GM23248 (cell line): ENCODE measurements around the gene TP53AIP1. TPM values are rescaled to one million over a fixed set of nuclear protein-coding genes. Genes with fewer than 3 reads are reported as not detected.

Source experiments
- DNase-seq: peaks from one replicate; pipeline ENCODE4 v3.0.0-alpha.2; 2015
- H2AFZ ChIP-seq: fragments of 200-600 bp; sonication (generic); 2 replicates; pipeline ENCODE4 v1.6.1; 2016; ENCODE audit warnings: antibody characterized with exemption
- H3F3A ChIP-seq: fragments of 200-600 bp; sonication (generic); 2 replicates; pipeline ENCODE4 v1.6.1; 2016; ENCODE audit warnings: mild to moderate bottlenecking, antibody characterized with exemption, mixed run types; ENCODE audit not compliant: insufficient read depth
- H3K27ac ChIP-seq: fragments of 200-600 bp; sonication (generic); 2 replicates; pipeline ENCODE4 v1.5.1; 2016; ENCODE audit warnings: mild to moderate bottlenecking
- H3K27me3 ChIP-seq: fragments of 200-600 bp; sonication (generic); replicated peaks from 2 replicates; pipeline ENCODE4 v1.6.1; 2016; ENCODE audit warnings: mild to moderate bottlenecking; ENCODE audit not compliant: insufficient read depth
- H3K36me3 ChIP-seq: fragments of 200-600 bp; sonication (generic); 2 replicates; pipeline ENCODE4 v1.6.1; 2016; ENCODE audit warnings: low read depth, mild to moderate bottlenecking
- H3K4me1 ChIP-seq: fragments of 200-600 bp; sonication (generic); 2 replicates; pipeline ENCODE4 v1.6.1; 2016; ENCODE audit warnings: mild to moderate bottlenecking; ENCODE audit not compliant: insufficient read depth
- H3K4me2 ChIP-seq: fragments of 200-600 bp; sonication (generic); one replicate; pipeline ENCODE4 v1.6.1; 2016; ENCODE audit warnings: mild to moderate bottlenecking; ENCODE audit not compliant: unreplicated experiment
- H3K4me3 ChIP-seq: fragments of 200-600 bp; sonication (generic); 2 replicates; pipeline ENCODE4 v1.5.1; 2016; ENCODE audit warnings: mild to moderate bottlenecking
- H3K79me2 ChIP-seq: fragments of 200-600 bp; sonication (generic); 2 replicates; pipeline ENCODE4 v1.6.1; 2016; ENCODE audit warnings: mild to moderate bottlenecking; ENCODE audit not compliant: insufficient read depth
- H3K9ac ChIP-seq: fragments of 200-600 bp; sonication (generic); 2 replicates; pipeline ENCODE4 v1.6.1; 2016; ENCODE audit warnings: mild to moderate bottlenecking
- H3K9me2 ChIP-seq: fragments of 200-600 bp; sonication (generic); 2 replicates; pipeline ENCODE4 v1.6.1; 2016; ENCODE audit warnings: mixed run types, mild to moderate bottlenecking, moderate library complexity; ENCODE audit not compliant: insufficient read depth
- H3K9me3 ChIP-seq: fragments of 200-600 bp; sonication (generic); one replicate; pipeline ENCODE4 v1.6.1; 2017; ENCODE audit warnings: low read depth
- H4K20me1 ChIP-seq: fragments of 200-600 bp; sonication (generic); 2 replicates; pipeline ENCODE4 v1.6.0; 2016; ENCODE audit not compliant: insufficient read depth
- EZH2 ChIP-seq: fragments of 200-600 bp; sonication (generic); IDR thresholded peaks from 2 replicates; pipeline ENCODE4 v1.6.1; 2018; ENCODE audit warnings: antibody characterized with exemption, mild to moderate bottlenecking; ENCODE audit not compliant: insufficient read depth, poor library complexity, severe bottlenecking
- EZH2phosphoT487 ChIP-seq: fragments of 200-600 bp; sonication (generic); IDR thresholded peaks from 2 replicates; pipeline ENCODE4 v1.6.1; 2018; ENCODE audit warnings: antibody characterized with exemption, moderate library complexity, mild to moderate bottlenecking, low read depth; ENCODE audit not compliant: insufficient read depth
- WGBS, 2 experiments: methylation state at CpG; one replicate each; pipeline ENCODE4 v1.1.6; 2015 to 2017; ENCODE audit warnings: low lambda C conversion rate in 2 of 2, low coverage in 1 of 2; ENCODE audit errors: missing lambda C conversion rate in 2 of 2; 5-methylcytosine and 5-hydroxymethylcytosine counted together
- in situ Hi-C: fragments of 300-500 bp; cut with MboI; formaldehyde crosslinking; loops from 2 replicates; pipeline ENCODE4 v1.15.0; 2020
- polyA plus RNA-seq: library from polyadenylated mRNA; unstranded; fragments of >200 nt; fragmentation: Nextera tagmentation; extraction: Ambion mirVana; gene quantifications from 2 replicates; pipeline ENCODE4 v1.2.1, GENCODE V29; 2016
- total RNA-seq: library from RNA; depleted of rRNA; stranded (reverse); fragments of >200 nt; shearing (Covaris generic); gene quantifications from 2 replicates; pipeline ENCODE4 v1.2.3, GENCODE V29; 2014

TP53AIP1 gene
- total and polyA plus RNA-seq, 2 experiments from 2014 or later: not detected

- Histone ChIP-seq H3K4me1 (no peaks in the 10 kb centered on the region), H2AFZ (no peak overlapping the region), H3K9ac (no peak overlapping the region), H3K36me3 (peaks cover 11% of the 10 kb centered on the region), H3K9me3 (no peaks in the 10 kb centered on the region), H3K27ac (no peak overlapping the region), H4K20me1 (no peaks in the 10 kb centered on the region), H3K4me2 (no peak overlapping the region), H3K4me3 (no peak overlapping the region), H3K9me2 (no peaks in the 10 kb centered on the region), H3K79me2 (no peaks in the 10 kb centered on the region), H3F3A (no peaks in the 10 kb centered on the region), H3K27me3 (no peaks in the 10 kb centered on the region)
- no peak for DNase-seq
- 66 to 69% methylated on average over 7 of the region's 7 CpGs for WGBS, 2 experiments
- TF ChIP-seq EZH2: no peak
- TF ChIP-seq EZH2phosphoT487: no peak
- in situ Hi-C loops: no loop called here
Measured at GRCh38 chr11:128981254-128981653, 38.6 kb upstream of the TP53AIP1 start.

- Histone ChIP-seq H3F3A (no peaks in the 10 kb centered on the region), H3K4me1 (peaks cover 6% of the 10 kb centered on the region; the same call in 1 of the 2 replicates), H3K79me2 (no peaks in the 10 kb centered on the region), H4K20me1 (no peaks in the 10 kb centered on the region), H3K27me3 (no peaks in the 10 kb centered on the region), H3K4me2 (no peak overlapping the region), H2AFZ (no peak overlapping the region), H3K9me2 (no peaks in the 10 kb centered on the region), H3K9ac (no peak overlapping the region), H3K4me3 (no peak overlapping the region), H3K36me3 (no peaks in the 10 kb centered on the region; the same call in 1 of the 2 replicates), H3K9me3 (no peaks in the 10 kb centered on the region), H3K27ac (no peak overlapping the region)
- WGBS, 2 experiments: 91 to 94% methylated on average over 13 of the region's 13 CpGs
- TF ChIP-seq EZH2phosphoT487: no peak
- DNase-seq: no peak
- in situ Hi-C loops: loop anchor here (25.0 kb wide), 1 partner anchor 808 kb away; no protein-coding TSS in a partner anchor
Measured at GRCh38 chr11:128970598-128971190, 28.0 kb upstream of the TP53AIP1 start.

- Histone ChIP-seq H3K36me3 (no peaks in the 10 kb centered on the region; the same call in 1 of the 2 replicates), H3K4me2 (no peak overlapping the region), H3K4me3 (no peak overlapping the region), H4K20me1 (no peaks in the 10 kb centered on the region), H3K9me2 (no peaks in the 10 kb centered on the region), H3K4me1 (peaks cover 6% of the 10 kb centered on the region; the same call in 1 of the 2 replicates), H2AFZ (no peak overlapping the region), H3K9ac (no peak overlapping the region), H3K27me3 (no peaks in the 10 kb centered on the region), H3K27ac (no peak overlapping the region), H3F3A (no peaks in the 10 kb centered on the region), H3K9me3 (no peaks in the 10 kb centered on the region), H3K79me2 (no peaks in the 10 kb centered on the region)
- 93 to 95% methylated on average over 9 of the region's 9 CpGs for WGBS, 2 experiments
- TF ChIP-seq EZH2phosphoT487 (no peak), EZH2 (no peak)
- no peak for DNase-seq
- in situ Hi-C loops: loop anchor here (25.0 kb wide), 1 partner anchor 807 kb away; no protein-coding TSS in a partner anchor
Measured at GRCh38 chr11:128968916-128969315, 26.2 kb upstream of the TP53AIP1 start.

GRCh38 chr11:128967578-128967977 lies 24.9 kb upstream of the TP53AIP1 start:
- Histone ChIP-seq H3K9me3 (no peaks in the 10 kb centered on the region), H3K27ac (no peak overlapping the region), H3K9me2 (no peaks in the 10 kb centered on the region), H3K9ac (no peak overlapping the region), H2AFZ (no peak overlapping the region), H3K27me3 (no peaks in the 10 kb centered on the region), H4K20me1 (no peaks in the 10 kb centered on the region), H3K4me3 (no peak overlapping the region), H3K4me1 (peaks cover 6% of the 10 kb centered on the region; the same call in 1 of the 2 replicates), H3K36me3 (no peaks in the 10 kb centered on the region; the same call in 1 of the 2 replicates), H3F3A (no peaks in the 10 kb centered on the region), H3K79me2 (no peaks in the 10 kb centered on the region), H3K4me2 (no peak overlapping the region)
- no peak for DNase-seq
- TF ChIP-seq EZH2 (no peak), EZH2phosphoT487 (no peak)
- 83 to 86% methylated on average over 6 of the region's 6 CpGs for whole genome bisulfite sequencing, 2 experiments
- in situ Hi-C loops: loop anchor here (25.0 kb wide), 1 partner anchor 805 kb away; no protein-coding TSS in a partner anchor
